ENCODE results near the gene GOLPH3.

Gene GOLPH3

DNA sequence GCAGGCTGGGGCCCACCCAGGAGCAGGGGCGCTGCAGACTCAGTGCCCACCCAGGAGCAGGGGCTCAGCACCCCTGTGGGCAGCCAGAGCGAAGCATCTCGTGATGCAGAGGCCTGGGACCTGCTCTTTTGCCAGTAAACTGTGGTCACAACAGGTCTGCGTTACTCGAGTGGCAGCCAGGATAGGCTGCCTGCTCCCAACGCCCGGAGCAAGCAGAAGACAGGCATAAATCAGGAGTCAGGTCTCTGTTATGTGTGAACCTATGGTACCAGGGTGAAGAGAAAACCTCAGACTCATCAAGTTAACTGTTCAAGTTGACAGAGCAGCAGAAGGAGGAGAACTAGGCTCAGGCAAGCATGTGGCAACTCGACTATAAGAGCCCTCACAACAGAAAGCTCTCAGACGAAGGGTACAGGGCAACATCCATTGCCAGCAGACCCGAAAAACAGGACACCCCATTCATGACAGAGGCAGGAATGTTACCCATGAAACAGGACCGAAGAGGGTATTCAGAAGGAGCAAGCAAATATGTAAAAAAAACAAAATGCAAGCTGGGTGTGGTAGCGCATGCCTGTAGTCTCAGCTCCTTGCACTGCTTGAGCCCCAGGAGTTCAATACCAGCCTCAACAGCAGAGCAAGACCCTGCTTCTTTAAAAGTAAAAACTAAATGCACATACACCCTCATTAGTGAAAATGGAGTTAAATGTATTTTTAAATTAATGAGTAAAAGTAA is 71.7 kb downstream of the GOLPH3 start:
- no peak overlapping the region for H3K9ac ChIP-seq (ENCODE audit: low read length)
- H3K4me3 ChIP-seq (ENCODE audit: low read length), result no peak overlapping the region
- H3K9me3 ChIP-seq (ENCODE audit: control insufficient read depth, low read length), result no peaks in the 10 kb centered on the region
- H3K27me3 ChIP-seq (ENCODE audit: control insufficient read depth, insufficient read depth, low read length), result no peaks in the 10 kb centered on the region
- H3K36me3 ChIP-seq (ENCODE audit: control insufficient read depth, insufficient read depth, low read length), result peaks cover 4% of the 10 kb centered on the region
- H3K4me1 ChIP-seq (ENCODE audit: control insufficient read depth, insufficient read depth, low read length), result no peaks in the 10 kb centered on the region

GRCh38 chr5:32100691-32101302 is 73.3 kb downstream of the GOLPH3 start:
- no peaks in the 10 kb centered on the region for H3K27me3 ChIP-seq (ENCODE audit: control insufficient read depth, insufficient read depth, low read length)
- no peaks in the 10 kb centered on the region for H3K9me3 ChIP-seq (ENCODE audit: control insufficient read depth, low read length)
- H3K4me3 ChIP-seq (ENCODE audit: low read length), result no peak overlapping the region
- no peaks in the 10 kb centered on the region for H3K4me1 ChIP-seq (ENCODE audit: control insufficient read depth, insufficient read depth, low read length)
- peaks cover 4% of the 10 kb centered on the region for H3K36me3 ChIP-seq (ENCODE audit: control insufficient read depth, insufficient read depth, low read length)
- H3K9ac ChIP-seq (ENCODE audit: low read length), result no peak overlapping the region

DNA sequence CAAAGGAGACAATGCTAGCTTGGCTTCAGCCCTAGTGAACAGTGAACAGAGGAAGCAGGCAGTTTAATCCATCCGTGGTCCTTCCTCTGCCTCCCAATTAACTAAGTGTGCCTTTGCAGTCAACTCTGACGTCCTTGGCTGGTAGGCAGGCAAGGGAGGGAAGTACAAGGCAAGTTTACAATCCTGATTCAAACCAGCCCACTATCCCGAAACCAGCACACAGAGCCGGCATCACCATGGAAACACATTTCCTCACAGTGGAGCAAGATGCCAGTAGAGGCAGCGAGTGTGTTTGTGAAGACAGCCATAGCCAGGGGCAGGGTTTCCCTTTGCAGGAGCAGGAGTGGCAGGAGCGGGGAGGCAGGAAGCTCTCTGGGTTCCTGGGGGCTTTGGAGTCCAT is 73.9 kb downstream of the GOLPH3 start:
- Histone ChIP-seq H3K4me3 (ENCODE audit: low read length) (no peak overlapping the region), H3K27me3 (ENCODE audit: control insufficient read depth, insufficient read depth, low read length) (no peaks in the 10 kb centered on the region), H3K9ac (ENCODE audit: low read length) (no peak overlapping the region), H3K9me3 (ENCODE audit: control insufficient read depth, low read length) (no peaks in the 10 kb centered on the region), H3K4me1 (ENCODE audit: control insufficient read depth, insufficient read depth, low read length) (no peaks in the 10 kb centered on the region), H3K36me3 (ENCODE audit: control insufficient read depth, insufficient read depth, low read length) (peaks cover 4% of the 10 kb centered on the region)

DNA sequence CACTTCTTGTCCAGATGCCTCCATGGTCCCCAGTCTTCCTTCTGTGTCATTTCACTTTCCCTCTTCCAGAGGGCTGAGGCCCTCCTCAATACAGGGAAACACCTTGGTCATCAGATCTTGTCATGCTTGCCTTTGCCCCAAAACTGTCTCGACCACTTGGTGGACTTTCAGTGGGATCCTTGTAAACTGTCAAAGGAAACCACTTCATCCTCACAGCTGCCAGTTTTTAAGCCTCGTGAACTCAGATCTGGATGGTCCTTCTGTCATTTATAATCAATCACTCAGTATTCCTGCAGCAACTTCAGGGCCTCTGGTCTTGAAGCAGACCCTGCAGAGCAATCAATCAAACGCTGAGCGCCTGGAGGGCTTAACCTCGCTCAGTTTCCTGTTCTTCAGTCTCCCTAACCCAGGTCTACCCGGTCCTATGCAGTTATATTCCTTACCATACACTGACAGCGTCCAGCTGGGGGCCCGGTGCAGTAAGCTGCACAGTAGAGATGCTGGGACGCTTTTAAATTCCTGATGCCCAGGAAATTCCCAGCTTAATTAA is 74.6 kb downstream of the GOLPH3 start:
- Histone ChIP-seq H3K4me1 (ENCODE audit: control insufficient read depth, insufficient read depth, low read length) (no peaks in the 10 kb centered on the region), H3K36me3 (ENCODE audit: control insufficient read depth, insufficient read depth, low read length) (peaks cover 4% of the 10 kb centered on the region), H3K9me3 (ENCODE audit: control insufficient read depth, low read length) (no peaks in the 10 kb centered on the region), H3K9ac (ENCODE audit: low read length) (no peak overlapping the region), H3K4me3 (ENCODE audit: low read length) (no peak overlapping the region), H3K27me3 (ENCODE audit: control insufficient read depth, insufficient read depth, low read length) (no peaks in the 10 kb centered on the region)

DNA sequence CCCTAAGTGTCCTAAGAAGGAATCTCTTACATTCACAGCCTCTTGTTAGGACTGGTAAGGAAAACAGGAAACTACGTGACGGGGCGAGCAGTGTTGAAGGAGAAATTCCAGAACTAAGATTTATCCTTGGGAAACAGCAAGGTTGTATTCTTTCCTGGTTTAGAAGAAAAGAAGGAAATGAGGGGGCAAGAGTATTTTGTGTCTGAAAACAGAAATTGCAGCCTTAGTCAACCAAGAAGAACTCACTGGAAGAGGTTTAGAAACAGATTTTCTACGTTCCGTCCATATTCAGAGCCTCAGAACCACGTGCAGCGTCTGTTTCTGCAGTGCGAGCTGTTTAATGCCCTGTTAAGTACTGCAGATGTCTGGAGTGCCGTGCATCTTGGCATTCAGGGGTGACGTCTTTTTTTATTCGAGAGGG is 75.2 kb downstream of the GOLPH3 start:
- Histone ChIP-seq H3K27me3 (ENCODE audit: control insufficient read depth, insufficient read depth, low read length) (no peaks in the 10 kb centered on the region), H3K9me3 (ENCODE audit: control insufficient read depth, low read length) (no peaks in the 10 kb centered on the region), H3K4me3 (ENCODE audit: low read length) (no peak overlapping the region), H3K4me1 (ENCODE audit: control insufficient read depth, insufficient read depth, low read length) (no peaks in the 10 kb centered on the region), H3K36me3 (ENCODE audit: control insufficient read depth, insufficient read depth, low read length) (peaks cover 4% of the 10 kb centered on the region), H3K9ac (ENCODE audit: low read length) (no peak overlapping the region)

GRCh38 chr5:32098291-32098690 is 75.8 kb downstream of the GOLPH3 start:
- no peaks in the 10 kb centered on the region for H3K36me3 ChIP-seq (ENCODE audit: control insufficient read depth, insufficient read depth, low read length)
- no peak overlapping the region for H3K4me3 ChIP-seq (ENCODE audit: low read length)
- no peaks in the 10 kb centered on the region for H3K9me3 ChIP-seq (ENCODE audit: control insufficient read depth, low read length)

DNA sequence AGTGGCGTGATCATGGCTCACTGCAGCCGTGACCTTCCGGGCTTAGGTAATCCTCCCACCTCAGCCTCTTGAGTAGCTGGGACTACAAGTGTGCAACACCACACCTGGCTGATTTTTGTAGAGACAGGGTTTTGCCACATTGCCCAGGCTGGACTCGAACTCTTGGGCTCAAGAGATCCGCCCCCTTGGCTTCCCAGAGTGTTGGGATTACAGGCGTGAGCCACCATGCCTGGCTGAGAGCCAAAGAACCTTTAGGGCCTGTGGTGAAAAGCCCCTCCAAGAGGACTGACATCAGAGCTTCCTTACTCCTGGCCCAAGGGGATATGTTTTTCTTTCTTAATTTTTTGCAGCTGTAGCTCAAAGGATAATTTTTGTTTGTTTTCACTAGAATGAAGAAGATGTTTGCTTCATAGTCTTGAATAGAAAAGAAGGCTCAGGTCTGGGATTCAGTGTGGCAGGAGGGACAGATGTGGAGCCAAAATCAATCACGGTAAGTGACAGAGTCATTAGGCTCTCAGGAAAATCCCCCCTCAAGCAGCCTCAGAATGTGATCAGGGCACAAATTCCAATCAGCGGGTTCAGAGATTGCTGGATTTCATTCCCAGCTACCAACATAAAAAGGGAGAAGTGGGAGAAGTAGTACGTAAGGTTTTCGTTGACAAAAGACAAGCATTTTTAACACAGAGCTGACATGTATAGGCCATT is 77.1 kb downstream of the GOLPH3 start:
- H3K27me3 ChIP-seq (ENCODE audit: control insufficient read depth, insufficient read depth, low read length), result no peaks in the 10 kb centered on the region
- no peak overlapping the region for H3K4me3 ChIP-seq (ENCODE audit: low read length)
- H3K36me3 ChIP-seq (ENCODE audit: control insufficient read depth, insufficient read depth, low read length), result no peaks in the 10 kb centered on the region
- no peak overlapping the region for H3K9ac ChIP-seq (ENCODE audit: low read length)
- H3K9me3 ChIP-seq (ENCODE audit: control insufficient read depth, low read length), result no peaks in the 10 kb centered on the region
- H3K4me1 ChIP-seq (ENCODE audit: control insufficient read depth, insufficient read depth, low read length), result peaks cover 3% of the 10 kb centered on the region

More at GRCh38 chr5:32098291-32098690, 75.8 kb downstream of the GOLPH3 start:
- Histone ChIP-seq H3K9ac (ENCODE audit: low read length) (no peak overlapping the region), H3K4me1 (ENCODE audit: control insufficient read depth, insufficient read depth, low read length) (no peaks in the 10 kb centered on the region), H3K27me3 (ENCODE audit: control insufficient read depth, insufficient read depth, low read length) (no peaks in the 10 kb centered on the region)

- H3K4me1 ChIP-seq (ENCODE audit: control insufficient read depth, insufficient read depth, low read length), result peaks cover 3% of the 10 kb centered on the region
- no peak overlapping the region for H3K4me3 ChIP-seq (ENCODE audit: low read length)
- no peaks in the 10 kb centered on the region for H3K36me3 ChIP-seq (ENCODE audit: control insufficient read depth, insufficient read depth, low read length)
- H3K9ac ChIP-seq (ENCODE audit: low read length), result no peak overlapping the region
- no peaks in the 10 kb centered on the region for H3K9me3 ChIP-seq (ENCODE audit: control insufficient read depth, low read length)
- no peaks in the 10 kb centered on the region for H3K27me3 ChIP-seq (ENCODE audit: control insufficient read depth, insufficient read depth, low read length)
Measured at GRCh38 chr5:32095261-32095671, 78.9 kb downstream of the GOLPH3 start.

DNA sequence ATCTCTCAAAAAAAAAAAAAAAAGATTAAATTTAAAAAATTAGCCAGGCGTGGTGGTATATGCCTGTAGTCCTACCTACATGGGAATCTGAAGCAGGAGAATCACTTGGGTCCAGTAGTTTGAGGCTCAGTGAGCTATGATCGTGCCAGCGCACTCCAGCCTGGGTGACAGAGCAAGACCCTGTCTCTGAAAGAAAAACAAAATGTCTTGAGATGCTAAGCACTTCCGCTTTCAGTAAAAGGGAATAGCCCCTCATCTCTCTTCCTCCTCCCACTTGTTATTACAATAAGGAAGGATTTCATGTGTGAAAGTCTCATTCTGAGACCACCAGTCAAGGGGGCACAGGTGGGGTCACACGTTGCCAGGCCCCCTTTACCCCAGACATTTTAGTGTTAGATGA is 79.4 kb downstream of the GOLPH3 start:
- Histone ChIP-seq H3K9me3 (ENCODE audit: control insufficient read depth, low read length) (no peaks in the 10 kb centered on the region), H3K9ac (ENCODE audit: low read length) (no peak overlapping the region), H3K4me1 (ENCODE audit: control insufficient read depth, insufficient read depth, low read length) (peaks cover 3% of the 10 kb centered on the region), H3K27me3 (ENCODE audit: control insufficient read depth, insufficient read depth, low read length) (no peaks in the 10 kb centered on the region), H3K36me3 (ENCODE audit: control insufficient read depth, insufficient read depth, low read length) (no peaks in the 10 kb centered on the region), H3K4me3 (ENCODE audit: low read length) (no peak overlapping the region)

- Histone ChIP-seq H3K36me3 (ENCODE audit: control insufficient read depth, insufficient read depth, low read length) (no peaks in the 10 kb centered on the region), H3K4me1 (ENCODE audit: control insufficient read depth, insufficient read depth, low read length) (peaks cover 3% of the 10 kb centered on the region), H3K9ac (ENCODE audit: low read length) (no peak overlapping the region), H3K27me3 (ENCODE audit: control insufficient read depth, insufficient read depth, low read length) (no peaks in the 10 kb centered on the region), H3K4me3 (ENCODE audit: low read length) (no peak overlapping the region), H3K9me3 (ENCODE audit: control insufficient read depth, low read length) (no peaks in the 10 kb centered on the region)
Measured at GRCh38 chr5:32092938-32093812, 80.9 kb downstream of the GOLPH3 start.

- Histone ChIP-seq H3K4me3 (ENCODE audit: low read length) (no peak overlapping the region), H3K9ac (ENCODE audit: low read length) (no peak overlapping the region), H3K27me3 (ENCODE audit: control insufficient read depth, insufficient read depth, low read length) (no peaks in the 10 kb centered on the region), H3K9me3 (ENCODE audit: control insufficient read depth, low read length) (no peaks in the 10 kb centered on the region), H3K4me1 (ENCODE audit: control insufficient read depth, insufficient read depth, low read length) (peaks cover 3% of the 10 kb centered on the region), H3K36me3 (ENCODE audit: control insufficient read depth, insufficient read depth, low read length) (no peaks in the 10 kb centered on the region)
Measured at GRCh38 chr5:32090755-32091128, 83.4 kb downstream of the GOLPH3 start.

Measured in mucosa of stomach (tissue), 1 donor.